ENCODE measurements around the gene ZNF689.

The ZNF689 gene

DNA sequence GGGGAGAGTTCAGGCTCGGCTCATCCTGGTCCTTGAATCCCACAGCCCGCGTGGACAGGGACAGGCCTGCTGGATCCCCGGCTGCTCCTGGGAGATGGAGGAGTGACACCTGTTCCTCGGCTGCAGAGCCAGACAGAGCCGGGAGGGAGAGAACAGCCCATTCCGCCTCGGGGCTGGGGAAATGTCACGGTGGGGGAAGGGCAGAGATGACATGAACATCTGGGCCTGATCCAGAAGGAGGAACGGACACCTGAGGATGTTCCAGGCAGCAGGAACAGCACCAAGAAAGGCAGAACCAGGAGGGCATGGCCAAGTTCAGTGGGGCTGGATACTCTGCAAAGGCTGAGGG is 54.1 kb downstream of the ZNF689 start:
- Histone ChIP-seq H3K9ac (ENCODE audit: low read length) (no peak overlapping the region), H4K20me1 (ENCODE audit: insufficient read depth, low read length) (no peaks in the 10 kb centered on the region), H3K27me3 (ENCODE audit: insufficient read depth, low read length) (no peaks in the 10 kb centered on the region), H3K9me3 (ENCODE audit: low read length) (no peaks in the 10 kb centered on the region), H3K27ac (ENCODE audit: low read depth, low read length, poor library complexity, severe bottlenecking) (no peak overlapping the region), H3K4me3 (ENCODE audit: low read depth, low read length, poor library complexity, severe bottlenecking) (no peak overlapping the region), H3K79me2 (ENCODE audit: insufficient read depth, low read length) (0 out of 2 replicates have a peak, but pooled peaks cover 4% of the 10 kb centered on the region), H3K36me3 (ENCODE audit: insufficient read depth, low read length) (peaks cover 41% of the 10 kb centered on the region), H2AFZ (ENCODE audit: low read length) (no peak overlapping the region), H3F3A (ENCODE audit: insufficient read depth, low read length) (0 out of 2 replicates have a peak, but pooled peaks cover 3% of the 10 kb centered on the region), H3K9me2 (ENCODE audit: low read depth, low read length) (no peaks in the 10 kb centered on the region), H3K4me1 (ENCODE audit: insufficient read depth, low read length, severe bottlenecking) (peaks cover 13% of the 10 kb centered on the region), H3K4me2 (ENCODE audit: low read length) (no peak overlapping the region)
- no peak for TF ChIP-seq EZH2 (IDR thresholded peaks at IDR 0.05; ENCODE audit: borderline replicate concordance, low read length)
- TF ChIP-seq, protein P1, sequence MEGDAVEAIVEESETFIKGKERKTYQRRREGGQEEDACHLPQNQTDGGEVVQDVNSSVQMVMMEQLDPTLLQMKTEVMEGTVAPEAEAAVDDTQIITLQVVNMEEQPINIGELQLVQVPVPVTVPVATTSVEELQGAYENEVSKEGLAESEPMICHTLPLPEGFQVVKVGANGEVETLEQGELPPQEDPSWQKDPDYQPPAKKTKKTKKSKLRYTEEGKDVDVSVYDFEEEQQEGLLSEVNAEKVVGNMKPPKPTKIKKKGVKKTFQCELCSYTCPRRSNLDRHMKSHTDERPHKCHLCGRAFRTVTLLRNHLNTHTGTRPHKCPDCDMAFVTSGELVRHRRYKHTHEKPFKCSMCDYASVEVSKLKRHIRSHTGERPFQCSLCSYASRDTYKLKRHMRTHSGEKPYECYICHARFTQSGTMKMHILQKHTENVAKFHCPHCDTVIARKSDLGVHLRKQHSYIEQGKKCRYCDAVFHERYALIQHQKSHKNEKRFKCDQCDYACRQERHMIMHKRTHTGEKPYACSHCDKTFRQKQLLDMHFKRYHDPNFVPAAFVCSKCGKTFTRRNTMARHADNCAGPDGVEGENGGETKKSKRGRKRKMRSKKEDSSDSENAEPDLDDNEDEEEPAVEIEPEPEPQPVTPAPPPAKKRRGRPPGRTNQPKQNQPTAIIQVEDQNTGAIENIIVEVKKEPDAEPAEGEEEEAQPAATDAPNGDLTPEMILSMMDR (IDR thresholded peaks at IDR 0.05; ENCODE audit: low read length) = no peak

- no peaks in the 10 kb centered on the region for H3K9me2 ChIP-seq (ENCODE audit: low read depth, low read length)
- H4K20me1 ChIP-seq (ENCODE audit: insufficient read depth, low read length) = no peaks in the 10 kb centered on the region
- no peak overlapping the region for H2AFZ ChIP-seq (ENCODE audit: low read length)
- no peak overlapping the region for H3K4me2 ChIP-seq (ENCODE audit: low read length)
- H3K27me3 ChIP-seq (ENCODE audit: insufficient read depth, low read length) = no peaks in the 10 kb centered on the region
- no peak overlapping the region for H3K9ac ChIP-seq (ENCODE audit: low read length)
- H3K4me1 ChIP-seq (ENCODE audit: insufficient read depth, low read length, severe bottlenecking) = peaks cover 11% of the 10 kb centered on the region
- 0 out of 2 replicates have a peak, but pooled peaks cover 4% of the 10 kb centered on the region for H3K79me2 ChIP-seq (ENCODE audit: insufficient read depth, low read length)
- H3K4me3 ChIP-seq (ENCODE audit: low read depth, low read length, poor library complexity, severe bottlenecking) = no peak overlapping the region
- H3K9me3 ChIP-seq (ENCODE audit: low read length) = no peaks in the 10 kb centered on the region
- peaks cover 41% of the 10 kb centered on the region for H3K36me3 ChIP-seq (ENCODE audit: insufficient read depth, low read length)
- H3F3A ChIP-seq (ENCODE audit: insufficient read depth, low read length) = 0 out of 2 replicates have a peak, but pooled peaks cover 3% of the 10 kb centered on the region
- H3K27ac ChIP-seq (ENCODE audit: low read depth, low read length, poor library complexity, severe bottlenecking) = no peak overlapping the region
- no peak for TF ChIP-seq EZH2 (IDR thresholded peaks at IDR 0.05; ENCODE audit: borderline replicate concordance, low read length)
- TF ChIP-seq, protein P1 (IDR thresholded peaks at IDR 0.05; ENCODE audit: low read length) = no peak
These were observed 54.7 kb downstream of the ZNF689 start for GRCh38 chr16:30555315-30556124.

DNA sequence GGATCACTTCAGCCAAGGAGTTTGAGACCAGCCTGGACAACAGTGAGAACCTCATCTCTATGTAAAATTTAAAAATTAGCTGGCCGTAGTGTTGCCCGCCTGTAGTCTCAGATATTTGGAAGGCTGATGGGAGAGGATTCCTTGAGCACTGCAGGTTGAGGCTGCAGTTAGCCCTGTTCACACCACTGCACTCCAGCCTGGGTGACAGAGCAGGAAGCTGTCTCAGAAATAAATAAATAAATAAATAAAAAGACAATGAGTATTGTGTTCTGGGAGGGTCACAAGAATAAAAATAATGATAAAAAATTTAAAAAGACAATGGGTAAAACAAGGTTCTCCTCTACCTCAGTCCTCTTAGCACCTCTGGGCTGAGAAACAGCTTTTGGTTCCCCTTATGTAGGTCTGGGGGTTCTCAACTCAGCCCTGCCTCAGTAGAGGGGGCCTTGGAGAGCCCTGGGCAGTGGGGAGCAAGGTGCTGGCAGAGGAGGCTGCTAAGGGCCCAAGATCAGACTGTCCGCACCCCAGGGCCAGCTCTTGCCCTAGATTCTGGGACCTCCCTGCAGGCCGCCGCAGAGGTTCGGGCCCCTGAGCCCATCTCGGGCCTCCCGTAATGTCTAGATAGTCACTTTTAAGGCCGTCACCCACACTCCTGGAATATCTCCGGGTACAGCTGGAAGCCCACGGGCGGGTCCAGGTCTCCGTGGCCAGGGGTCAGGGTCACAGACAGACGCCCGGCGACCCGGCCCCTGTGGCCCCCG is 55.5 kb downstream of the ZNF689 start:
- Histone ChIP-seq H3K4me3 (ENCODE audit: low read depth, low read length, poor library complexity, severe bottlenecking) (no peak overlapping the region), H2AFZ (ENCODE audit: low read length) (no peak overlapping the region), H3K4me2 (ENCODE audit: low read length) (no peak overlapping the region), H4K20me1 (ENCODE audit: insufficient read depth, low read length) (no peaks in the 10 kb centered on the region), H3K4me1 (ENCODE audit: insufficient read depth, low read length, severe bottlenecking) (peaks cover 11% of the 10 kb centered on the region), H3K79me2 (ENCODE audit: insufficient read depth, low read length) (0 out of 2 replicates have a peak, but pooled peaks cover 4% of the 10 kb centered on the region), H3K9me3 (ENCODE audit: low read length) (no peaks in the 10 kb centered on the region), H3K9me2 (ENCODE audit: low read depth, low read length) (no peaks in the 10 kb centered on the region), H3K36me3 (ENCODE audit: insufficient read depth, low read length) (peaks cover 41% of the 10 kb centered on the region), H3K9ac (ENCODE audit: low read length) (no peak overlapping the region), H3F3A (ENCODE audit: insufficient read depth, low read length) (no peaks in the 10 kb centered on the region), H3K27ac (ENCODE audit: low read depth, low read length, poor library complexity, severe bottlenecking) (no peak overlapping the region), H3K27me3 (ENCODE audit: insufficient read depth, low read length) (no peaks in the 10 kb centered on the region)
- TF ChIP-seq, protein P1 (IDR thresholded peaks at IDR 0.05; ENCODE audit: low read length) = no peak
- TF ChIP-seq EZH2 (IDR thresholded peaks at IDR 0.05; ENCODE audit: borderline replicate concordance, low read length) = no peak
